Measurements from ENCODE around the gene XRCC3. TPM values are rescaled to one million over a fixed set of nuclear protein-coding genes. Genes with fewer than 3 reads are reported as not detected.

The XRCC3 gene
- total and polyA plus RNA-seq, 2 of the 8 experiments (the other 6 are each of a cell fraction or from before 2014, with no cell fraction given), result 36.9 to 41.8 TPM

GRCh38 chr14:103688441-103688840, 26.8 kb downstream of the XRCC3 start:
- H3K56ac ChIP-seq (replicated peaks; ENCODE audit: insufficient read length, low read depth, low read length), result no peak overlapping the region
- H3K36me3 ChIP-seq (ENCODE audit: control insufficient read depth in 2 of 4, insufficient read depth in 4 of 4, low read length in 3 of 4), result peaks cover 9 to 58% (median 16%) of the 10 kb centered on the region in 4 experiments; a peak in 6 of 8 replicates
- peaks cover 8% of the 10 kb centered on the region for H3K79me1 ChIP-seq (ENCODE audit: low read depth, low read length)
- H2BK15ac ChIP-seq (ENCODE audit: low read length), result no peak overlapping the region
- peaks cover 0 to 3% of the 10 kb centered on the region in 2 experiments; a peak in 1 of 4 replicates for H3K79me2 ChIP-seq (ENCODE audit: control insufficient read depth in 1 of 2, insufficient read depth in 2 of 2, low read length in 2 of 2)
- no peak overlapping the region for H2BK120ac ChIP-seq (replicated peaks; ENCODE audit: low read depth, low read length)
- no peak overlapping the region for H2BK12ac ChIP-seq (ENCODE audit: low read depth, low read length)
- no peak overlapping the region for H2BK5ac ChIP-seq (ENCODE audit: low read depth, low read length)
- H4K8ac ChIP-seq (ENCODE audit: extremely low read depth, insufficient read depth, low read length), result no peak overlapping the region
- H3K27ac ChIP-seq (ENCODE audit: low read depth, low read length), result no peak overlapping the region
- no peak overlapping the region for H3K18ac ChIP-seq (ENCODE audit: extremely low read depth, low read length)
- H3K4me3 ChIP-seq (ENCODE audit: extremely low read depth in 1 of 4, insufficient read depth in 2 of 4, low read depth in 3 of 4, low read length in 4 of 4), result no peak overlapping the region
- FAIRE-seq, result no peak
- no peaks in the 10 kb centered on the region for H3K23me2 ChIP-seq (ENCODE audit: low read depth, low read length)
- H3K4me2 ChIP-seq (ENCODE audit: insufficient read depth in 1 of 2, low read depth in 2 of 2, low read length in 2 of 2), result no peak overlapping the region
- WGBS, 2 experiments (ENCODE audit: extremely low coverage in 1 of 2, insufficient coverage in 1 of 2, insufficient read length in 1 of 2, insufficient replicate concordance in 2 of 2, low coverage in 1 of 2, low lambda C conversion rate in 2 of 2, missing lambda C conversion rate in 1 of 2), result 98% methylated on average over 5 of the region's 5 CpGs; no CpG with 5 or more reads in 1 of the 2 experiments
- no peak overlapping the region for H2BK20ac ChIP-seq (ENCODE audit: low read length)
- H4K91ac ChIP-seq (replicated peaks; ENCODE audit: insufficient read length, low read length), result no peak overlapping the region
- no peaks in the 10 kb centered on the region for H3K9me3 ChIP-seq (ENCODE audit: insufficient read depth in 2 of 2, low read depth in 1 of 2, low read length in 1 of 2)
- no peak for DNase-seq (ENCODE audit: low read depth in 1 of 2, low spot score in 2 of 2)
- H4K20me1 ChIP-seq (replicated peaks in 1 of 2; ENCODE audit: control insufficient read depth in 1 of 2, insufficient read depth in 2 of 2, low read length in 2 of 2), result peaks cover 8 to 19% of the 10 kb centered on the region in 2 experiments
- ChIA-PET POLR2A (ENCODE audit: partially characterized antibody) (interaction anchor here (0.7 kb wide), 1 partner anchor 12 kb away, joined by 3 read pairs; no protein-coding TSS in a partner anchor), CTCF (ENCODE audit: partially characterized antibody) (interaction anchor here (1.8 kb wide), 1 partner anchor 9 kb away, joined by 8 read pairs; no protein-coding TSS in a partner anchor)
- no peak overlapping the region for H3K14ac ChIP-seq (ENCODE audit: insufficient read length)
- H3K9ac ChIP-seq (replicated peaks in 1 of 4; ENCODE audit: extremely low read depth in 1 of 4, low read depth in 3 of 4, low read length in 3 of 4), result no peak overlapping the region
- H2AK5ac ChIP-seq (ENCODE audit: low read depth, low read length), result no peak overlapping the region
- no peak overlapping the region for H3K23ac ChIP-seq (ENCODE audit: insufficient read length)
- no peak overlapping the region for H3K4ac ChIP-seq (replicated peaks; ENCODE audit: insufficient read length, low read depth, low read length)
- no peaks in the 10 kb centered on the region for H3K27me3 ChIP-seq (replicated peaks in 1 of 4; ENCODE audit: control insufficient read depth in 3 of 4, extremely low read depth in 1 of 4, insufficient read depth in 3 of 4, low read length in 3 of 4)
- H2AFZ ChIP-seq (ENCODE audit: low read length), result no peak overlapping the region
- H3K4me1 ChIP-seq (replicated peaks in 1 of 4; ENCODE audit: control insufficient read depth in 3 of 4, insufficient read depth in 4 of 4, low read length in 3 of 4), result peaks cover 0 to 3% (median 0%) of the 10 kb centered on the region in 4 experiments; a peak in 1 of 7 replicates
- H4K5ac ChIP-seq (ENCODE audit: insufficient read length, low read depth, low read length), result no peak overlapping the region
- TF ChIP-seq CHD2 (IDR thresholded peaks at IDR 0.05; ENCODE audit: low read length) (no peak), KDM1A (IDR thresholded peaks at IDR 0.05; ENCODE audit: borderline replicate concordance, low read length) (no peak), SP1 (IDR thresholded peaks at IDR 0.05; ENCODE audit: low read depth, low read length) (no peak), POLR2A (IDR thresholded peaks at IDR 0.05; ENCODE audit: control extremely low read depth in 1 of 2, low read depth in 2 of 2, low read length in 2 of 2) (no peak), FOSL1 (IDR thresholded peaks at IDR 0.05; ENCODE audit: insufficient read depth, low read depth, low read length) (no peak), SIX5 (IDR thresholded peaks at IDR 0.05; ENCODE audit: low read depth, low read length) (no peak), BCL11A (IDR thresholded peaks at IDR 0.05; ENCODE audit: low read depth in 2 of 2, low read length in 2 of 2) (no peak), BACH1 (IDR thresholded peaks at IDR 0.05; ENCODE audit: low read length) (no peak), ZNF274 (IDR thresholded peaks at IDR 0.05; ENCODE audit: borderline replicate concordance, extremely low read depth, low read length) (no peak), HDAC2 (IDR thresholded peaks at IDR 0.05; ENCODE audit: borderline replicate concordance in 1 of 2, low read depth in 2 of 2, low read length in 2 of 2) (no peak), EZH2 (IDR thresholded peaks at IDR 0.05; ENCODE audit: low read depth, low read length, severe bottlenecking) (no peak), KDM5A (IDR thresholded peaks at IDR 0.05; ENCODE audit: low read length) (no peak), ATF2 (IDR thresholded peaks at IDR 0.05; ENCODE audit: low read length) (no peak)

All from H1 (cell line).